CD4-positive, alpha-beta T cell treated with Interleukin-17A for 4 hours (primary cell): ENCODE measurements around the gene RAB27A.
"Not testable (repeated sequence)": the region's sequence is repeated elsewhere in the genome, so short reads cannot be mapped to it uniquely, and the experiment has no call there.

ENCODE experiments used
- DNase-seq: peaks from one replicate; pipeline ENCODE4 v3.0.0-alpha.2; 2020; ENCODE audit warnings: mixed read lengths

RAB27A gene

DNA sequence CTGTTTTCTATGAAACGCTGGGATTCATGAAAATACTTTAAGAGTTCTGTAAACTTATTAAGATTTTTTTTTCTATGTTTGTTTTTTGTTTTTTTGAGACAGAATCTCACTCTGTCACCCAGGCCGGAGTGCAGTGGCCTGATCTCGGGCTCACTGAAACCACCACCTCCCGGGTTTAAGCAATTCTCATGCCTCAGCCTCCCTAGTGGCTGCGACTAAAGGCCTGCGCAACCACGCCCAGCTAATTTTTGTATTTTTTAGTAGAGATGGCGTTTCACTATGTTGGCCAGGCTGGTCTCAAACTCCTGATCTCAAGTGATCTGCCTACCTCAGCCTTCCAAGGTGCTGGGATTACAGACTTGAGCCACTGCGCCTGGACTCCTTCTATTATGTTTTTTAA is 39.7 kb downstream of the RAB27A start:
- not testable (repeated sequence) for DNase-seq

DNA sequence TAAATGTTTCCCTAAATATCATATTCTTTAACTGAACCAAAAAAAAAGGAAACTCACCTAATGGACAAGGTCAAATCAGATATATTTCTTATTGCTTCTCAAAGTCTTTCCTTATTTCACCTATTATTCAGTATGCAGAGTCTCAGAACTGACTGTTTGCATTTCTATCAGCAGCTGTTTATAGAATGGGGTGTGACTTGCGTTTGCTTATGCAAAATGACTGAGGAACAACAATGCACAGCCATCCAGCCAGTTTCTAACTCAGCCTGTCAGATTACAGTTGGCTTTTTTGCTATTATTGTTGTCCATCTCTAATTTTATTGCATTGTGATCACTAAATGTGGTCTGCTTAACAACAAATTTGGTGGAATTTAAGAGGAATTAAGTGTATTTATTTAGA is 40.7 kb downstream of the RAB27A start:
- DNase-seq, result no peak

DNA sequence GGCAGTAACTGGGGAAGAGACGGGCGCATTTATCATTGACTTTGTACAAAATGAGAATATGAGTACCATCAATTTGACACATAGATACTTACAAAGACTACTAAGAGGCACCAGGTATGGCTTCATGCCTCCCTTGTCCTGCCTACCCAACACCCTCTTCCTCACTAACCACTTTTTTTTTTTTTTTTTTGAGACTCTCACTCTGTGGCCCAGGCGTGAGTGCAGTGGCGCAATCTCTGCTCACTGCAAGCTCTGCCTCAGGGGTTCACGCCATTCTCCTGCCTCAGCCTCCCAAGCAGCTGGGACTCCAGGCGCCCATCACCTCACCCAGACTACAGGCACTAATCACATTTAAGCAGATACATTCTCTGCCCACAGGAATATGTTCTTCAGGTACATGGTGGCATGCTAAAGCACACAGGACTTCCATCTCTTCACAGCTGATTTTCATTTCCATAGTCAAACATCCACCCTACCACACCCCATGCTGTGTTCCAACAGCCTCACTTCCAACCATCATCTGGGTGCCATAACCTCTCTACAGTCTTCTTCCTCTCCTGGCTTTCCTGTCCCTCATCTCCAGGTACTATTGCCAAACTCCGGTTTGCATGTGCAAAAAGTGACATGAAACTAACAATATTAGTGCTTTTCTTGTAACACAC is 41.7 kb downstream of the RAB27A start:
- DNase-seq, result no peak

DNA sequence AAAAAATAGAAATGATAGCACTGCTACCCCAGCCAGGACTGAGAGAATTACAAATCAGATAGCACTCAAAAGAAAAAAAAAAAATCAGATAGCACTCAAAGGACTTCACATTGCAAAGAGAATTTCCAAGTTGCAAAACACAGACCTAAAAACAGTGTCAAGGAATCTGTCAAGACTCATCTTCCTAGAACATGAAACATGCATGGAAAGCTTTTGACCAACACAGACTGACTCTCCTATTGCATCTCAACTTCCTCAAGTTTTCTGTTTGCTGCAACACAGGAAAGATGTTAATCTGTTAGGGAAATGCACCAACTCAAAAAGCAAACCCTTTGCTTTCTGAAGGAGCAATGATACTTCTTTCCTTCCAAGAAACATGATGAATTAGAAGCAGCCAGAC is 42.3 kb downstream of the RAB27A start:
- no peak for DNase-seq

DNA sequence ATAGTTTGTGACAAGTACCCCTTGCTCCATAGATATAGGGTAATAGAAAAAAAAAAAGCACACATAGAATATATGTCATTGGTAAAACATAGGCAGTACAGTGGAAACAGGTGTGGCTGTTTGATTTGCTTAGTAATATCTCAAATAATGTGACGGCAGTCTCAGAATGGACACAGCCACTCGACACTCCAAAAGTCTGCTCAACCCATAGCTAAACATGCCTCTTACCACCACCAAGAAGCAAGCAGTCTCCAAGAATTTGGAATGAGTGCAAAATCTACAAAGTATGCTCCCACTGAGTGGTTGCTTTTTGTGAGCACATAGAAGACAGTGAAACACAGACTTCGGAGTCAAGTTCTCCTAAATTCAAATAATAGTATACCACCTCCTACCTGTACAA is 43.0 kb downstream of the RAB27A start:
- no peak for DNase-seq

DNA sequence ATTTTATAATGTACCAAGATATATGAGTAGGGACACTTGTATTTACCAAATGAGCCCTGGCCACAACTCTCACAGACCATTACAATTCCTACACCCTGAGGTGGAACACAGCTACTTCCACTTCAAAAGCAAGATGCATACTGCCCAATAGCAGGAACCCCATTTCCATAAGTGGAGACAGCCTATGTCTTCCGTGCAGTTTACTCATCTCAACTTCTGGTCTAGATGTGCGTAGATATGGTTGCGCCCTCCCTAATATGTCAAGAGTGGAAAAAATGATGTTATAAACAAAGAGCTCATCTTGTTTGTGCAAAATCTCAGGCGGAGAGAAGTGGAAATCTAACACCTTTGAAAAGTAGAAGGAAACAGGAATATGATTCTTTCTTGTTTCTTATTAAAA is 44.6 kb downstream of the RAB27A start:
- DNase-seq, result no peak

DNA sequence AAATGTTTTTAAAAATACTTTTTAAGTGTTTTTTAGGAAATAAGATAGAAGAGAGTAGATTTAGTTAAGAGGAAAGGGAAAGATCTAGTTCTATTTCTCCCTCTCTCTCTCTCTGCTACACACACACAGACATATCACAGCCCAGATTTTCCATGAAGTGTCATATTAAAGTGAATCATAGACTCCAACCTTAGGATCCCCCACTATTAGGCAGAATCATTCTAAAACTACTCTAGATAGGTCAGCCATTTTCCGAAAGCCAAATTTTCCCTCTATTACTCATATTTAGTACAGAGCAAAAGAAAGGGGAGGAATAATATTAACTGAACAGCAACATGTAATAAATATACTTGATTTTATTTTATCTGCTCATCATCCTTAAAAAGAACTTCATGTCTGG is 47.7 kb downstream of the RAB27A start:
- no peak for DNase-seq

DNA sequence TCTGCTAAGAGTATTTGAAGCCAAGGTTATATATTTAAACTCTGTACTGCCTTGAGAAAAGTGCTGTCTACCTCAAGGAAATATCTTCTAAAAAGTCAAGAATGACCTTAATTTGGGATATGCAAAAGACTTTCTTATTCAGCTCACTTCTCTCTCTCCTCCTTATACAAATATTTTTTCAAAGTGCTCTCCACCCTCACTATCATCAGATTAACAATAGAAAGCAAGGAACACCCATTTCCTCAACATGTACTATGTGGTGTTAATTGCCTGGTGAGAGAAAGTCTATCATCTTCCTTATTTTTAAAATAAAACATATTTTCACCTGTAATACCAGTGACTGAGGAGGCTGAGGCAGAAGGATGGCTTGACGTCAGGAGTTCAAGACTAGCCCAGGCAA is 48.4 kb downstream of the RAB27A start:
- DNase-seq, result no peak

DNA sequence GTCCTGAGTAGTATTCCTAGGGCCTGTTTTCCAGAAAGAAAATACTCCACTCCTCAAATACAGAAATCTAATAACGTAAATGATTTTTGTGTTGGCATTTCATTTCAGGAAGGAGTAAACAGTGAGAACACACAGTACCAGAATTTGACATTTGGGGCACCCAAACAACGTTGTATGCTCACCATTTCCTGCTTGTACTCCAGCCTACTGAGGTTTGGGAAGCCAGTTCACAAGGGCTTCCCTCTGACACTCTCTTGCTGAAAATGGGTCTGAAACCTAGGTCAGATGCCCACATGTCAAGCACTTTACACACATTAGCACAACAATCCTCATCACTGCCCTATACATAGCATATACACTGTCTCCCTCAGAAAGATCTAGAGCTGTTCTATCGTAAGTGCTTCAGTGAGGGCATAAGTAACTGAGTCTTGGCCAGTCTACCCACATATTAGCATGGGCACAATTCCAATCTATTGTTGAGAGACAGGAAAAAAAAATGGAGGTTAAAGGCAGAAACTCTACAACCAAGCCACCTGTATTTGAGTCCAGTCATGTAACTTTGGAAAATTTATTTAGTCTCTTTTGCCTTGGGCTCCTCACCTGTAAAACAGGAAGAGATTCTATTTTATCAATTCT is 49.4 kb downstream of the RAB27A start:
- peak; percentile 12 for DNase-seq

DNA sequence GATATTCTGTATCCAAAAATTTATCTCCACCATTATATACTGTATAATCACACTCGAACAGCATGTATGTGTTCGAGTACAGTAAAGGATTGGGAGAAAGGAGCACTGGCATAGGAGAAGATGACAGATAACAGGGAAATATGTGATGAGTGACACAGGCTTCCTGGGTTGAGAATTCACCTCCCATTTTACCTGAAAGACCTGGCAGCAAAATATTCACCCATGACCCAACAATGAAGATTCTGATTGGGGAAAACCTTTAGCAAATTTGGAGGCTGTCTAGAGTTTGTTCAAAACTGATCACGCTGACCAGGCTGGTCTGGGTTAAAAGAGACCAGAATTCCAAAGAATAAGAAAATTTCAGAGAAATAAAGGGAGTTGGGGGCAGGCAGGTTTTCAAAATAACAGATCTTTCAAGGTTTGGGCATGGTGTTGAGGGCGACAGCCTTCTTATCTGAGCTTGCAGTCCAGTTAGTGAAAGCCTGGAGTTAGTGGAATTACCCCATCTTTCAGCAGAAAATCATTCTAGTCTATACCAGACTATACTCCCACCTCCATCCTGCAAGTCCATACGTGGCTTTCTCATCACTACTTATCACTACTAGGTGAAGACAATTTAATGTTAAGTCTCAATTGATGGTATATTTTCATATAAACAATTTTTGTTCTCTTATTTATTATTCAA is 50.0 kb downstream of the RAB27A start:
- DNase-seq, result no peak

DNA sequence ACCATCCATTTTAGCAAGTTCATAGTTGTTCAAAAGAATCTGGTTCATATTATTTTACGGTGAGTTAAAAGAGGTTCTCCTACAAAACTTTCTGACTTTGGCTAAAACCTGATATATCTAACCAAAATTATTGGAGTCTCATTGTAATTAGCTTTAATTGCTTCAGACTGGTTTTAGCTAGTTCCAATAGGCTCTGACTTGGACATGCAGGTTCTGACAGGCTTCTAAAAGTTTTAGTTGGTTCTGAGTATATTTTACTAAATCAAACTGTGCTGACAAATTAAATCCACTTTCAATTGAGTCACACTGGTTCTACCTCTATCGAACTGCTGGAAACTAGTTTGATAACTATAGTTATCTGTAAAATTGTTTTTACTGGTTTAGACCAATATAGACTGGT is 50.7 kb downstream of the RAB27A start:
- no peak for DNase-seq

DNA sequence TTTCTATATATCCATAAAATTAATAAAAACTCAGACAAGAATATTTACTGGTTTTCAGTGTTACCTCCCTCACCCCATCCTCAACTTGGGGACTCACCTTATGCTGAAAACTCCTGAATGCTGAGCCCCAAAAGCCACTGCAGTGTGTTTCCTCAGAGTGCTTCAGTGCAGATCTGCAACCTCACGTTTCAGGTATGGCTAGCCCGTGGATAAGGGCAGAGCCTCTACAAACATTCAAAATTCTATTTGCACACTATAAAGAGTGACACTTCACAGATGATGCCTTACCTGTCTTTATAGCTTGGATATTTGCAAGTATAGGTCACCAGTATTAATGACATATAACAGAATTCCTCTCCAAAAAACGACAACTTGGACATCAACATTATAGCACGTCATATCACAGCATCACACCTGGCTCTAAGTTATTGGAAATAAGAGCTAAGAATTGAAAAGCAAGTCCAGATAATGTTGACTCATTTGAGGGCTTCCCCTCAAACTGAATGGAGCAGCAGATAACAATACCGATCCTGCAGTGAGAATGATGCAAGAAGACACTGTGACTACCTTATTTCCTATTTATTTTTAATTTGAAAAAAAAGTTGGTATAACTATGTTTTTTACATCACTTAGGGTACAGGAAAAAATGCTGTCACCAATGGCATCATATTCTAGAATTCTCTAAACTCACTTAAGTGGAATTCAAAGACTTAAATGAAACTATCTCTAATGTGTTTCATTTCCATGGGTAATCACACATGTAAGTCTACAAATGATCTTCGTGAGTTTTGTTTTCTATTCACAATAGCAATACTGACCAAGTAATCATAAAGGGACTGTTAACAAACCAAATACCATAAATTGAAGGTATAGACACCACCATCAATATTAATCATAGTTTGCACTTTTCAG is 52.1 kb downstream of the RAB27A start:
- DNase-seq, result no peak

DNA sequence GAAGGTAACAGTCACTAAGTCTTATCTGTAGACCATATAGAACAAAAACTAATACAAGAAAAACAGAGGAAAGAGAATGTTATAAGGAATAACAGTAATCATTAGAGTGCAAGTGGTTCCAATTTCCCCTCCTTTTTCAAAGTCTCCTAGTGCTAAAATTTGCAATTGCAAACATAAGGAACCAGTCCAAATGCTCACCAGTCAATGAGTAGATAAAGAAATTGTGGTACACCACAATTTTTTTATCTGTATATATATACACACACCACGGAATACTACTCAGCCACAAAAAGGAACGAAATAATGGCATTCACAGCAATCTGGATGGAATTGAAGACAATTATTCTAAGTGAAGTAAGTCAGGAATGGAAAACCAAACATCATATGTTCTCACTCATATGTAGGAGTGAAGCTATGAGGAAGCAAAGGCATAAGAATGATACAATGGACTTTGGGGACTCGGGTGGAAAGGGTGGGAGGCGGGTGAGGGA is 54.0 kb downstream of the RAB27A start:
- no peak for DNase-seq

DNA sequence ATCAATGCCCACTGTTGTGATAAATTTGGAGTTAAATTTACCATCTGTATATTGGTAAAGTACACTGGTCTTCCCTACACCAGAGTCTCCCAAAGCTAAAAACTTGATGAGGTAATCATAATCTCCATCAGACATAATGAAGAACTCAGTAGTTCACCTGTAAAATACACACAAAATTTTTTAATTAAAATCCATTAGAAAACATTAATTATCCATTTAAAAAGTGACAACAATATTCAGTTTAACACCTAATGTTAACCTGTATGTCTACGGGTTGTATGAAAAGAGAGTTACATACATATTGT is 54.9 kb downstream of the RAB27A start:
- DNase-seq, result no peak

DNA sequence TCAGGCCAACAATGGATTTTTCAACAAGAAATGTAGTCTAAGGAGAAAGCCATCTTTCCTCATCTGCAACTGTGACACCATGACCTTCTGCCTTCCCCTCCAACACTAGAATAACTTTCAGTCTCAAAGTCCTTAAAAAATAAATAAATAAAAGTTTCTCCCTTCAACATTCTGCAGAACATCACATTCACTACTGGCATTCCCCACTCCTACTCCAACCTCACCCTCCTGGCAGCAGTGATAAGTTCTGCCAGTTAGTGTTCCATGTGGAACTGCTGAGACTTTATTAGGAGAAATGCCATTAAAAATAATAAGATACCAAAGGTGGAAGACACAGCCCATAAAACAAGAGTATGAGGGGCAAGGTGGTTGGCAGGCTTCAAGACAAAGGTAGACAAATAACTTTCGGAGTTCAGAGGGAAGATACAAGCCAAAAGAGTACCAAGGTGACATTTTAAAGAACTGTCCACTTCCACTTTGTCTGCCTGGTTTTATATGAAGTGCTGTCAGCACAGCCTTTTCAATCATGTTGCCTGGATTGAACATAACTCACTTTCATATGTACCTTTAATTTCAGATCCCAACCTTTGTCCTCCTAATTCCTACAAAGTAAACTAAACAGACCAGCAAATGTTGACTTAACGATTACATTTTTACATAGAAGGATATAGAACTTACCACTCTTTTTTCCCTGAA is 55.4 kb downstream of the RAB27A start:
- no peak for DNase-seq

DNA sequence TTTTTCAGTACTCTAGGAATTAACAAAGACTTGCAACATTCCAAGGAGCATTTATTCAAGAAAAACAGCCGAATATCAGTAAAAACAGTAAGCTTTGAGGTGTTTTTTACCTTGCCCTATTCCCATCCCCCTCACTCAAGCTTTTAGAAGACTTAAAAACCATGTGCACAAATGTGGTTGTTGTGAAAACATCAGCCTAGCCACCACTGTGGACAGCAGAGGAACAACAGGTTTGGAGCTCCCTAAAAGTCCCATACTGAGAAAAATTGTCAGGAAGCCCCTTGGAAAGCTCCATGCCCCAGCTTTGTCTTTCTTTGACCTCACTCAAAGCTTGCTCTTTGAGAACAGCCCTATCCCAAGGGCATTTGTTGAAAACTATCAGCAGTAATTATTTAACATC is 58.2 kb downstream of the RAB27A start:
- no peak for DNase-seq

DNA sequence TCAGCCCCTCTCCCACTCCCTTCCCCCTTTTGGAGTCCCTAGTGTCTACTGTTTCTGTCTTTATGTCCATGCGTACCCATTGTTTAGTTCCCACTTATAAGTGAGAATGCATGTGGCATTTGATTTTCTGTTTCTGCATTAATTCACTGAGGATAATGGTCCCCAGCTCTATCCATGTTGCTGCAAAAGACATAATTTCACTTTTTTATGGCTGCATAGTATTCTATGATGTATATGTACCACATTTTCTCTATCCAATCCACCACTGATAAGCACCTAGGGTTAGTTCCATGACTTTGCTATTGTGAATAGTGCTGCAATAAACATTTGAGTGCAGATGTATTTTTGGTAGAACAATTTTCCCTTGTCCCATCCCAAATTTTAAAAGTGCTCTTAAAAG is 58.7 kb downstream of the RAB27A start:
- DNase-seq, result no peak

DNA sequence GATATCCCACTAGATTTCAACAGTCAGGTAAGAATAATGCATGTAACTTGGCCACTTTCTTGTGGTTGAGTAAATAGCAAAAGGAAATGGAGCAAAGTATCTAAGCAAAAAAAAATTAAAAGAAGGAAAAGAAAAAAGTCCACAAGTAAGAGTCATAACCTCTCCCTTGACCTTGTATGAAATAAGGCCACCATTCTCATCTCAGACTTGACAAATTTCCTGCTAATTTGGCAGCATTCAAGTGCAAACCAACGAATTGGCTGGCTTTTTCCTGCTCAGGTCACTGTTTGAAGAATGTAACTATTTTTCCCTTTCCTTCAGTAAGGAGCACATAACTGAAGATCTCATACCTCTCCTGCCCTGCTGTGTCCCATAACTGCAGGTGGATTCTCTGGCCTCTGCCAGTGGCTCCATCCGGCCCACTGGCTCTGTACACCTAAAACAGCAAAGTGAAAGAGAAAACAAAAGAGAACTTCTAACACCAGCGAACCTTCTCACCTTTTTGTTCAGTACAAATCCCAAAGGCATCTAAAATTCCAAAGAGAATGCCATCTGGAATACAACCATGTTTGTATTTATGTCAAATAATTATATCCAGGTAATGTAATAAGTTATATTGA is 59.5 kb downstream of the RAB27A start:
- DNase-seq, result no peak

DNA sequence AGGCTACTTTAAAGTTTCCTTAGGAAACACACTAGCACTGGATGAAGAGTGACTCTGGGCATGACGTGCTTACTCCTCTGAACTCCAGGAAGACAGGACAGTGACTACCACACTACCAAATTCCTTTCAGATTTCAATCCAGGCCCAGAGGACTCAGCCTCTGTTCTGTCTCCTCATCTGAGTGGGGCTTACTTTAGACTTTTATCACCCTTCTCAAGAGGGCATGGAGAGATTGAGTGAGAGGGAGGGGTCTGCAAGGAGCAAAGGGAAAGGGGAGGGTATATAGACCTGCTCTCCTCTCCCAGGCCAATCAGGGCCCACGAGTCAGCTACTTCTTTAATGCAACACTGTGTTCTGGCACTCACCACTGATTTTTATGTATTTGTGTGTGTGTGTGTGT is 63.5 kb downstream of the RAB27A start:
- DNase-seq, result no peak

DNA sequence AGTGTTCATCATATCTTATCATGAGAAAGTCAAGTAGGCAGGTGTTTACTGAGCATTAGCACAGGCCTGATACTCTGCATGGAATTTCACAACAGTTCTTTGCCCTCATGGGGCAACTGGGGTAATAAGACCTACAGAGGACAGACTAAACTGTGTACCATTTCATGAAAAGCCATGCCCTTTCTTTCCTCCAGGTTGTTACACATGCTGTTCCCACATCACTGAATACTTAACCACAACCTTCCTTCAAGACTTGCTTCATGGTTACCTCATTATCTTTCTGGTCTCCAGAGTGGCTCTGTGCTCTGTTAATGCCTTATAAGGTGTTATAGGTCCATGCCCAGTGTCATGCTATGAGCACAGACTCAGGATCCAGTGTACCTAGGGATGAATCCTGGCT is 64.7 kb downstream of the RAB27A start:
- DNase-seq, result peak; percentile 23

DNA sequence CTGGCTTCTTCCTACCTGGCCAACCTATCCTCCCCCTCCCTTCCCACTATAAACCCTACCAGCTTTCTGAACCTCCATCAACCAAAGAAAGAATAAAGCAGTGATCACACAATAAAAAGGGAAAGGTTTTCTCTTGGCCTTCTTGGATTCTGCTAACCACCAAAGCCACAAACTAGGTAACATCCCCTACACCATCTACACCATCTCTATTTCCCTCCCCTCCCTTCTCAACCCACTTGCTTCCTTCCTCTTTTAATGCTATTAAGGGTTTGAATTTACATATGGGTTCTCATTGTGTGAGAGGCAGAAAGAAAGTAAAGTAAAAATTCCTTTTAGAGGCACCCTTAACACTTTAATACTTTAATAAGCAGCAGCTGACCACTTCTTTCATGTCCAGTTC is 67.0 kb downstream of the RAB27A start:
- DNase-seq, result no peak
